Cardiac fibroblast (primary cell): ENCODE data around the gene ATP10A.
A peak's percentile ranks its signal among the peaks of the same experiment; 100 is the strongest.

Experiments
- DNase-seq, 2 donors: peaks; one replicate each; pipeline versions ENCODE4 v3.0.0 to v3.0.0-alpha.2; 2010; ENCODE audit warnings: low read depth in 2 of 2
- H3K4me3 ChIP-seq, 2 donors: replicated peaks in 1 of 2; 1 replicate in 1 of 2; 2 replicates in 1 of 2; pipeline ENCODE4 v1.5.1; 2011; ENCODE audit warnings: low read depth in 2 of 2, low read length in 2 of 2, mild to moderate bottlenecking in 2 of 2, moderate library complexity in 1 of 2
- TF ChIP-seq, protein P1 (sequence below): IDR thresholded peaks from one replicate; pipeline ENCODE4 v1.5.1; 2011; ENCODE audit warnings: low read depth, mild to moderate bottlenecking, low read length, inconsistent platforms

The ATP10A gene

GRCh38 chr15:25903024-25903581 is 40.0 kb upstream of the ATP10A start:
- peak; percentile 56 to 58 for DNase-seq
- no peak overlapping the region for H3K4me3 ChIP-seq
- TF ChIP-seq, protein P1, sequence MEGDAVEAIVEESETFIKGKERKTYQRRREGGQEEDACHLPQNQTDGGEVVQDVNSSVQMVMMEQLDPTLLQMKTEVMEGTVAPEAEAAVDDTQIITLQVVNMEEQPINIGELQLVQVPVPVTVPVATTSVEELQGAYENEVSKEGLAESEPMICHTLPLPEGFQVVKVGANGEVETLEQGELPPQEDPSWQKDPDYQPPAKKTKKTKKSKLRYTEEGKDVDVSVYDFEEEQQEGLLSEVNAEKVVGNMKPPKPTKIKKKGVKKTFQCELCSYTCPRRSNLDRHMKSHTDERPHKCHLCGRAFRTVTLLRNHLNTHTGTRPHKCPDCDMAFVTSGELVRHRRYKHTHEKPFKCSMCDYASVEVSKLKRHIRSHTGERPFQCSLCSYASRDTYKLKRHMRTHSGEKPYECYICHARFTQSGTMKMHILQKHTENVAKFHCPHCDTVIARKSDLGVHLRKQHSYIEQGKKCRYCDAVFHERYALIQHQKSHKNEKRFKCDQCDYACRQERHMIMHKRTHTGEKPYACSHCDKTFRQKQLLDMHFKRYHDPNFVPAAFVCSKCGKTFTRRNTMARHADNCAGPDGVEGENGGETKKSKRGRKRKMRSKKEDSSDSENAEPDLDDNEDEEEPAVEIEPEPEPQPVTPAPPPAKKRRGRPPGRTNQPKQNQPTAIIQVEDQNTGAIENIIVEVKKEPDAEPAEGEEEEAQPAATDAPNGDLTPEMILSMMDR = no peak

- no peak for DNase-seq
- no peak overlapping the region for H3K4me3 ChIP-seq
- TF ChIP-seq, protein P1 = no peak
These were observed 38.9 kb upstream of the ATP10A start for GRCh38 chr15:25901811-25902605.

DNA sequence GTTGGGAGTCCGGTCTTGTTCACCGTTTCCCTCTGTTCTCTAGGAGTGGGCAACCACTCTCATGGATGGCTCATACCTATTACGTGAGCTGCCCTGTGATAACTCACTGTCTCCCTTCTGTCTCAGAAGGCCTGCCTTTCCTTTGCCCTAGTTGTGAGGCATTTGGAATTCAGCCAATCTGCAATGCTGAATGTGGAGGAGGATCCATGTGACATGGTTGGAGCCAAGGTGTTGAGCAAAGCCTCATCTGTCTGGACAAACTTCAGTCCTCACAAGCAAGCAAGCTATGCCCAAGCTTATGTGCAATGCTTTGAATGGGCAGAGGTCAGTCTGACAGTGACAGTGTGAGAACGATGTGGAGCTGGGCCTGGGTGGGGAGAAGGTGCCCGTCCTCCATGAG is 37.8 kb upstream of the ATP10A start:
- TF ChIP-seq, protein P1 = no peak
- DNase-seq = peak; percentile 60 to 73
- H3K4me3 ChIP-seq = no peak overlapping the region

DNA sequence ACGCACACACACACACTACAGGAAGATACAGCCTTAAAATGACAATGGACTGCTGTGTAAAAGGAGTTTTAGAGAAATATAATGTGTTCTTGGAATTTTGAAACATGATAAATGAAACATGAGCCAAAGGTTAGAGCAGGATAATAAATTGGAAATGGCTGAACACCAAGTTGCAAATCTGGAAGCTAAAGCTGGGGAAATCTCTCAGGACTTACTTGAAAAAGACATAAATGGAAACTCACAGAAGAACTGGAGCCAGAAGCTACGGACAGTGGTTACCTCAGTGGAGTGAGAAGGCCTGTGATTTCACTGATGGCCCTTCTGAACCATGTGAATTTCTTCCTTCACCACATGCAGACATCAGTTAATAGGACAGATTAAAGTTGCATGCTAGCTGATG is 37.3 kb upstream of the ATP10A start:
- peak in 1 of 2 donors; percentile 13 for DNase-seq
- TF ChIP-seq, protein P1 = no peak
- H3K4me3 ChIP-seq = no peak overlapping the region

DNA sequence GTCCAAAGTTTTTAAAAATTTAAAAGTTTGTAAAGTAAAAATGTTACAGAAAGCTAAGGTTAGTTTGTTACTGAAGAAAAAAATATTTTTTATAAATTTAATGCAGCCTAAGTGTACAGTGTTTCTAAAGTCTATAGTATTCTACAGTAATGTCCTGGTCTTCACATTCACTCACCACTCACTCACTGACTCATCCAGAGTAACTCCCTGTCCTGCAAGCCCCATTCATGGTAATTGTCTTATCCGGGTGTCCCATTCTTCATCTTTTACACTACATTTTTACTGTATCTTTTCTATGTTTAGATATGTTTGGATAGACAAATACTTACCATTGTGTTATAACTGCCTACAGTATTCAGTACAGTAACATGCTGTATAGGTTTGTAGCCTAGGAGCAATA is 36.7 kb upstream of the ATP10A start:
- H3K4me3 ChIP-seq = no peak overlapping the region
- DNase-seq = peak in 1 of 2 donors; percentile 45
- TF ChIP-seq, protein P1 = no peak

- TF ChIP-seq, protein P1 = no peak
- DNase-seq = no peak
- no peak overlapping the region for H3K4me3 ChIP-seq
These were observed 34.5 kb upstream of the ATP10A start for GRCh38 chr15:25897658-25898057.
